ENCODE measurements around the gene FER1L5. TPM values are rescaled to one million over a fixed set of nuclear protein-coding genes. Genes with fewer than 3 reads are reported as not detected.

FER1L5 gene
- total RNA-seq, 5 donors from 2014 or later (not counting 1 experiment from before 2014, with no cell fraction given) = not detected

DNA sequence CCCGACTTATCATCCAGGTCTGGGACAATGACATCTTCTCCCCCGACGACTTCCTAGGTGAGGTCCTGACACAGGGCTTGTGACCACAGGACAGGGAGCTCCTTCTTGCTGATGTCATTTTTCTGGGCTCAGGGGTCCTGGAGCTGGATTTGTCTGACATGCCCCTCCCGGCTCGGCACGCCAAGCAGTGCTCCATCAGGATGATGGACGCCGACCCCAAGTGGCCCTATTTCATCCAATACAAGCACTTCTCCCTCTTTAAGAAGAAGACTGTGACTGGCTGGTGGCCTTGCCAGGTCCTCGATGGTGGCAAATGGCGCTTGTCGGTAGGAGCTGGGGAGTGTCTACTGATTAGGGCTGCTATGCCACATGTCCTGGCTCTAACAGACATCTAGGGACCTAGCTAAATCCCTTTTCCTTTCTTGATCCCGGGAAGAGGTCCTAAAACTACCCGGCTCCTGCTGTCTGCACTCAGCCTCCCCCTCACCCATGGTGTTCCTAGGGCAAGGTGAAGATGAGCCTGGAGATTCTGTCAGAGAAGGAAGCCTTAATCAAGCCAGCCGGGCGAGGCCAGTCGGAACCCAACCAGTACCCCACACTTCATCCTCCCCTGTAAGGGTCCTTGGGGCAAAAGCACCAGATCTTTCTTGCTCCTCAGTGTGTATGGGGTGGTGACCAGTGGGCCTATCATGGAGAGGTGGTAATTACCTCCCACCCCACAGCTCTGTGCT lies 60.6 kb downstream of the FER1L5 start:
- Mint-ChIP-seq H3K9me3 (no peaks in the 10 kb centered on the region), H3K4me3 (no peak overlapping the region), H3K4me1 (no peaks in the 10 kb centered on the region), H3K27ac (no peak overlapping the region), H3K27me3 (no peaks in the 10 kb centered on the region), H3K36me3 (peaks cover 44% of the 10 kb centered on the region)
- Histone ChIP-seq H3K4me3 (ENCODE audit: control insufficient read depth in 1 of 2, extremely low read depth in 1 of 2, low read length in 1 of 2) (no peak overlapping the region), H3K4me1 (ENCODE audit: control insufficient read depth in 1 of 2, extremely low read depth in 1 of 2, insufficient read depth in 2 of 2, low read length in 2 of 2) (no peaks in the 10 kb centered on the region), H3K27ac (ENCODE audit: low read length) (no peak overlapping the region), H3K9me3 (no peaks in the 10 kb centered on the region), H3K27me3 (replicated peaks in 1 of 2; ENCODE audit: control insufficient read depth in 2 of 2, extremely low read depth in 1 of 2, insufficient read depth in 2 of 2, low read length in 1 of 2) (no peaks in the 10 kb centered on the region), H3K36me3 (ENCODE audit: control insufficient read depth in 2 of 2, extremely low read depth in 1 of 2, insufficient read depth in 1 of 2, low read length in 1 of 2) (peaks cover 5 to 27% of the 10 kb centered on the region in 2 donors)
- ATAC-seq (replicated peaks in 1 of 4) (no peak), DNase-seq (no peak)
- POLR2A ChIA-PET = no interaction called here
- WGBS (ENCODE audit: insufficient coverage) = 96% methylated on average over 9 of the region's 16 CpGs
- CTCF ChIA-PET = interaction anchor here in 1 of 2 donors (0.6 kb wide), 1 partner anchor 15 kb away, joined by 6 read pairs; no protein-coding TSS in a partner anchor

DNA sequence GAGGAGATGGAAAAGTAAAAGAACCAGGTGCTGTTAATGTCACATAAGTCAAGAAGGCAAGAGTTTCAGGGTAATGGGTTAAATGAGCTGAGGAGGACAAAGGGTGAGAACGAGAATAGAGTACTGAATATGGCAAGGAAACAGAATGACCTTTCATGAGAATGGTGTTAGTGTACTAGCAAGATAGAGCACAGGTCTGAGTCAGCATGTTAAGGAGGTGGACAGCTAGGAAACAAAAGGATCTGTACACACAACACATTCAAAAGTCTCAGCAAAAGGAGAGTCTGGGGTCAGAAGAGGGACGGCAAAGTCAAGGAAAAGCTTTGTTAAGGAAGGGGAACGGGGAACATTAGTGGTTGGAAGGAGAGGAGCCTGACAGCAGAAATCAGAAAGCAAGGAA lies 68.4 kb downstream of the FER1L5 start:
- ChIA-PET POLR2A (interaction anchor here in 1 of 2 donors (0.7 kb wide), 1 partner anchor 55 kb away, joined by 3 read pairs; no protein-coding TSS in a partner anchor), CTCF (interaction anchor here in 1 of 2 donors (0.5 kb wide), 1 partner anchor 103 kb away, joined by 4 read pairs; no protein-coding TSS in a partner anchor)
- H3K4me3 ChIP-seq (ENCODE audit: control insufficient read depth in 1 of 2, extremely low read depth in 1 of 2, low read length in 1 of 2) = no peak overlapping the region
- ATAC-seq (replicated peaks in 1 of 4) (no peak), DNase-seq (no peak)
- Mint-ChIP-seq H3K36me3 (peaks cover 50% of the 10 kb centered on the region), H3K4me3 (no peak overlapping the region), H3K9me3 (no peaks in the 10 kb centered on the region), H3K27ac (no peak overlapping the region), H3K27me3 (no peaks in the 10 kb centered on the region), H3K4me1 (no peaks in the 10 kb centered on the region)
- no peaks in the 10 kb centered on the region for H3K27me3 ChIP-seq (replicated peaks in 1 of 2; ENCODE audit: control insufficient read depth in 2 of 2, extremely low read depth in 1 of 2, insufficient read depth in 2 of 2, low read length in 1 of 2)
- H3K4me1 ChIP-seq (ENCODE audit: control insufficient read depth in 1 of 2, extremely low read depth in 1 of 2, insufficient read depth in 2 of 2, low read length in 2 of 2) = no peaks in the 10 kb centered on the region
- no peak overlapping the region for H3K27ac ChIP-seq (ENCODE audit: low read length)
- H3K9me3 ChIP-seq = no peaks in the 10 kb centered on the region
- peaks cover 10 to 51% of the 10 kb centered on the region in 2 donors for H3K36me3 ChIP-seq (ENCODE audit: control insufficient read depth in 2 of 2, extremely low read depth in 1 of 2, insufficient read depth in 1 of 2, low read length in 1 of 2)
- WGBS (ENCODE audit: insufficient coverage) = 80% methylated on average over 1 of the region's 3 CpGs

GRCh38 chr2:96715658-96716057 lies 73.1 kb downstream of the FER1L5 start:
- no peaks in the 10 kb centered on the region for H3K9me3 ChIP-seq
- CTCF ChIA-PET = no interaction called here
- H3K36me3 ChIP-seq (ENCODE audit: control insufficient read depth in 2 of 2, extremely low read depth in 1 of 2, insufficient read depth in 1 of 2, low read length in 1 of 2) = peaks cover 0 to 18% of the 10 kb centered on the region in 2 donors
- H3K4me1 ChIP-seq (ENCODE audit: control insufficient read depth in 1 of 2, extremely low read depth in 1 of 2, insufficient read depth in 2 of 2, low read length in 2 of 2) = no peaks in the 10 kb centered on the region
- DNase-seq (no peak), ATAC-seq (replicated peaks in 1 of 4) (no peak)
- H3K9me3 Mint-ChIP-seq = no peaks in the 10 kb centered on the region
- H3K4me3 Mint-ChIP-seq = no peak overlapping the region
- no peaks in the 10 kb centered on the region for H3K27me3 Mint-ChIP-seq
- no CpG with 5 or more reads among the region's 5 CpGs for WGBS (ENCODE audit: insufficient coverage)
- H3K36me3 Mint-ChIP-seq = peaks cover 33% of the 10 kb centered on the region
- no peaks in the 10 kb centered on the region for H3K4me1 Mint-ChIP-seq
- H3K27me3 ChIP-seq (replicated peaks in 1 of 2; ENCODE audit: control insufficient read depth in 2 of 2, extremely low read depth in 1 of 2, insufficient read depth in 2 of 2, low read length in 1 of 2) = no peaks in the 10 kb centered on the region
- no peak overlapping the region for H3K4me3 ChIP-seq (ENCODE audit: control insufficient read depth in 1 of 2, extremely low read depth in 1 of 2, low read length in 1 of 2)
- no peak overlapping the region for H3K27ac Mint-ChIP-seq
- POLR2A ChIA-PET = no interaction called here
- no peak overlapping the region for H3K27ac ChIP-seq (ENCODE audit: low read length)

- Mint-ChIP-seq H3K4me1 (no peaks in the 10 kb centered on the region), H3K27me3 (no peaks in the 10 kb centered on the region), H3K27ac (no peak overlapping the region), H3K9me3 (no peaks in the 10 kb centered on the region), H3K4me3 (no peak overlapping the region), H3K36me3 (peaks cover 29% of the 10 kb centered on the region)
- no peaks in the 10 kb centered on the region for H3K9me3 ChIP-seq
- ATAC-seq (replicated peaks in 1 of 4) (no peak), DNase-seq (no peak)
- peaks cover 0 to 10% of the 10 kb centered on the region in 2 donors for H3K36me3 ChIP-seq (ENCODE audit: control insufficient read depth in 2 of 2, extremely low read depth in 1 of 2, insufficient read depth in 1 of 2, low read length in 1 of 2)
- ChIA-PET POLR2A (no interaction called here), CTCF (interaction anchor here in 1 of 2 donors (0.7 kb wide), 1 partner anchor 75 kb away, joined by 3 read pairs; no protein-coding TSS in a partner anchor)
- H3K27ac ChIP-seq (ENCODE audit: low read length) = no peak overlapping the region
- H3K4me1 ChIP-seq (ENCODE audit: control insufficient read depth in 1 of 2, extremely low read depth in 1 of 2, insufficient read depth in 2 of 2, low read length in 2 of 2) = no peaks in the 10 kb centered on the region
- no peak overlapping the region for H3K4me3 ChIP-seq (ENCODE audit: control insufficient read depth in 1 of 2, extremely low read depth in 1 of 2, low read length in 1 of 2)
- H3K27me3 ChIP-seq (replicated peaks in 1 of 2; ENCODE audit: control insufficient read depth in 2 of 2, extremely low read depth in 1 of 2, insufficient read depth in 2 of 2, low read length in 1 of 2) = no peaks in the 10 kb centered on the region
Observed at GRCh38 chr2:96716388-96716787, 73.8 kb downstream of the FER1L5 start.

GRCh38 chr2:96726131-96726530 lies 83.6 kb downstream of the FER1L5 start:
- Histone ChIP-seq H3K4me3 (ENCODE audit: control insufficient read depth in 1 of 2, extremely low read depth in 1 of 2, low read length in 1 of 2) (no peak overlapping the region), H3K36me3 (ENCODE audit: control insufficient read depth in 2 of 2, extremely low read depth in 1 of 2, insufficient read depth in 1 of 2, low read length in 1 of 2) (peaks cover 2 to 26% of the 10 kb centered on the region in 2 donors), H3K9me3 (no peaks in the 10 kb centered on the region), H3K4me1 (ENCODE audit: control insufficient read depth in 1 of 2, extremely low read depth in 1 of 2, insufficient read depth in 2 of 2, low read length in 2 of 2) (no peaks in the 10 kb centered on the region), H3K27me3 (replicated peaks in 1 of 2; ENCODE audit: control insufficient read depth in 2 of 2, extremely low read depth in 1 of 2, insufficient read depth in 2 of 2, low read length in 1 of 2) (no peaks in the 10 kb centered on the region), H3K27ac (ENCODE audit: low read length) (no peak overlapping the region)
- DNase-seq (no peak), ATAC-seq (replicated peaks in 1 of 4) (no peak)
- POLR2A ChIA-PET = no interaction called here
- no peaks in the 10 kb centered on the region for H3K4me1 Mint-ChIP-seq
- CTCF ChIA-PET = no interaction called here
- no peaks in the 10 kb centered on the region for H3K27me3 Mint-ChIP-seq
- no CpG with 5 or more reads among the region's 4 CpGs for WGBS (ENCODE audit: insufficient coverage)
- H3K9me3 Mint-ChIP-seq = no peaks in the 10 kb centered on the region
- no peak overlapping the region for H3K4me3 Mint-ChIP-seq
- H3K27ac Mint-ChIP-seq = no peak overlapping the region
- peaks cover 31% of the 10 kb centered on the region for H3K36me3 Mint-ChIP-seq

- Histone ChIP-seq H3K36me3 (ENCODE audit: control insufficient read depth in 2 of 2, extremely low read depth in 1 of 2, insufficient read depth in 1 of 2, low read length in 1 of 2) (peaks cover 5 to 36% of the 10 kb centered on the region in 2 donors), H3K9me3 (no peaks in the 10 kb centered on the region), H3K4me1 (ENCODE audit: control insufficient read depth in 1 of 2, extremely low read depth in 1 of 2, insufficient read depth in 2 of 2, low read length in 2 of 2) (no peaks in the 10 kb centered on the region), H3K27me3 (replicated peaks in 1 of 2; ENCODE audit: control insufficient read depth in 2 of 2, extremely low read depth in 1 of 2, insufficient read depth in 2 of 2, low read length in 1 of 2) (no peaks in the 10 kb centered on the region), H3K27ac (ENCODE audit: low read length) (no peak overlapping the region), H3K4me3 (ENCODE audit: control insufficient read depth in 1 of 2, extremely low read depth in 1 of 2, low read length in 1 of 2) (no peak overlapping the region)
- no peaks in the 10 kb centered on the region for H3K9me3 Mint-ChIP-seq
- no peak overlapping the region for H3K27ac Mint-ChIP-seq
- ATAC-seq (replicated peaks in 1 of 4) = no peak
- 100% methylated on average over 2 of the region's 5 CpGs for WGBS (ENCODE audit: insufficient coverage)
- no peak for DNase-seq
- peaks cover 34% of the 10 kb centered on the region for H3K36me3 Mint-ChIP-seq
- no peak overlapping the region for H3K4me3 Mint-ChIP-seq
- no peaks in the 10 kb centered on the region for H3K4me1 Mint-ChIP-seq
- ChIA-PET POLR2A (no interaction called here), CTCF (no interaction called here)
- no peaks in the 10 kb centered on the region for H3K27me3 Mint-ChIP-seq
Observed at GRCh38 chr2:96727431-96727830, 84.9 kb downstream of the FER1L5 start.
